K562 (cell line): Measurements from ENCODE around the gene C2orf76.

Experiments
- EP300 ChIP-seq: IDR thresholded peaks from 2 replicates; pipeline ENCODE4 v1.6.1; 2012; ENCODE audit warnings: low read length, improper control_type of control experiment
- EZH2 ChIP-seq: IDR thresholded peaks from 2 replicates; pipeline ENCODE4 v1.6.1; 2012; ENCODE audit warnings: low read depth, mild to moderate bottlenecking, inconsistent platforms, low read length, borderline replicate concordance
- POLR2AphosphoS5 ChIP-seq: IDR thresholded peaks from 2 replicates; pipeline ENCODE4 v1.6.1; 2011; ENCODE audit warnings: mild to moderate bottlenecking, low read depth, low read length, moderate library complexity; ENCODE audit not compliant: control insufficient read depth, insufficient read depth
- TARDBP ChIP-seq: fragments of 450-650 bp; IDR thresholded peaks from 2 replicates; pipeline ENCODE4 v1.6.1; 2016
- ZBTB7A ChIP-seq: IDR thresholded peaks from 2 replicates; pipeline ENCODE4 v1.6.1; 2011; ENCODE audit warnings: low read depth, mild to moderate bottlenecking, low read length, moderate library complexity, borderline replicate concordance; ENCODE audit not compliant: control insufficient read depth
- ZNF644 ChIP-seq: fragments of 200-800 bp; sonication (Bioruptor generic); IDR thresholded peaks from 2 replicates; pipeline ENCODE4 v1.6.1; 2016; ENCODE audit warnings: low read depth, missing genetic modification characterization, missing compliant biosample characterization
- TF ChIP-seq, protein P1 (sequence below), 3 experiments: IDR thresholded peaks in 2 of 3; conservative IDR thresholded peaks in 1 of 3; 2 replicates each; pipeline ENCODE4 v1.5.1; 2011 to 2012; ENCODE audit warnings: low read length in 3 of 3, mild to moderate bottlenecking in 3 of 3, control low read depth in 2 of 3, improper control_type of control experiment in 1 of 3, inconsistent platforms in 1 of 3, low read depth in 1 of 3, mixed read lengths in 1 of 3, moderate library complexity in 1 of 3; ENCODE audit not compliant: insufficient read depth in 2 of 3

DNA sequence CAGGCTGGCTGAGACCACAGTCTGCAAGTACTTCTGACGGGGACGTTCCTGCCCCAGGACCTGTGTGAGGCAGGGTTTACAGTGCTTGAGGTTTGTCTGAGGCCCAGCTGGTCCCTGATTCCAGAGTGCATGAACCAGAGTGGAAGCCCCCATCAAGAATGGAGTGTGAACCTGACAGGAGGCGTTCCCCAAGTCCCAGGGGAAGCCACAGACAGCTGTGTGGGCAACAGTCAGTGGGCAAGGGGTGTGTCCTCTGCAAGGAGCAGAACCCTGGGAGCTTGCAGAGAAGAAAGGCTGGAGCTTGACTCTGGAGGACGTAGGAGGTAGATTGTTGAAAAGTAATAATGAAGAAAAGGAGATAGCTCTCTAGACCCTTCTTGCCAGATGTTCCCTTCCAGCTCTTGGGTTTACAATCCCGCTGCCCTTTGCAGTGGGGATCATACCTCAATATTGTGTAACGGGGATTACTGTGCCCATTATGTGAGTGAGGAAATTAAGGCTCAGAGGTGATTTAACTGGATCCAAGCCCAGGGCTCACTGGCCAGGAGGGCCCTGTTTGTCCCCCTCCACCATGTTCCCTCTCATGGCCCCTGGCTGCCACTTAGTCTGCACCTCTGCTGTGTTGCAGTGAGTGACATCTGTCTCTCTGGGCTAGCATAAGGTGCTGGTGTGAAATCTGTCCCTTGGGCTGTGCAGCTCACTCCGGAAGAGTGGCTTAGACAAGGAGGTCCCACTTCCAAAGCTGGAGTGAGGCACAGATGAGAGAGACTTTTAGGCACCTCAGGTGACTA lies 6.3 kb upstream of the C2orf76 start:
- TF ChIP-seq ZNF644 (tag) (no peak), EZH2 (no peak), TARDBP (no peak), POLR2AphosphoS5 (no peak), EP300 (no peak), ZBTB7A (no peak)
- TF ChIP-seq, protein P1, sequence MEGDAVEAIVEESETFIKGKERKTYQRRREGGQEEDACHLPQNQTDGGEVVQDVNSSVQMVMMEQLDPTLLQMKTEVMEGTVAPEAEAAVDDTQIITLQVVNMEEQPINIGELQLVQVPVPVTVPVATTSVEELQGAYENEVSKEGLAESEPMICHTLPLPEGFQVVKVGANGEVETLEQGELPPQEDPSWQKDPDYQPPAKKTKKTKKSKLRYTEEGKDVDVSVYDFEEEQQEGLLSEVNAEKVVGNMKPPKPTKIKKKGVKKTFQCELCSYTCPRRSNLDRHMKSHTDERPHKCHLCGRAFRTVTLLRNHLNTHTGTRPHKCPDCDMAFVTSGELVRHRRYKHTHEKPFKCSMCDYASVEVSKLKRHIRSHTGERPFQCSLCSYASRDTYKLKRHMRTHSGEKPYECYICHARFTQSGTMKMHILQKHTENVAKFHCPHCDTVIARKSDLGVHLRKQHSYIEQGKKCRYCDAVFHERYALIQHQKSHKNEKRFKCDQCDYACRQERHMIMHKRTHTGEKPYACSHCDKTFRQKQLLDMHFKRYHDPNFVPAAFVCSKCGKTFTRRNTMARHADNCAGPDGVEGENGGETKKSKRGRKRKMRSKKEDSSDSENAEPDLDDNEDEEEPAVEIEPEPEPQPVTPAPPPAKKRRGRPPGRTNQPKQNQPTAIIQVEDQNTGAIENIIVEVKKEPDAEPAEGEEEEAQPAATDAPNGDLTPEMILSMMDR (IDR thresholded peaks at IDR 0.05 in 2 of 3, conservative IDR thresholded peaks at IDR 0.05 in 1 of 3; ENCODE audit: insufficient read depth in 2 of 3, low read depth in 1 of 3, low read length in 3 of 3) = no peak
